ENCODE measurements around the gene TRPT1. TPM values are rescaled to one million over a fixed set of nuclear protein-coding genes. Genes with fewer than 3 reads are reported as not detected.

TRPT1 gene
- total RNA-seq, 2 donors from 2014 or later: 16.2 to 16.6 TPM

Other genes with a start within 250 kb of the TRPT1 start
- 10 to 100 TPM; 62.2 to 65.1 TPM for gene OTUB1, start 239.7 kb downstream of the TRPT1 start, total RNA-seq
- not detected for gene FLRT1, start 190.3 kb downstream of the TRPT1 start, total RNA-seq
- gene MACROD1, start 60.1 kb downstream of the TRPT1 start, total RNA-seq: 1 to 10 TPM; 3.9 to 7.5 TPM
- 10 to 100 TPM; 66.9 to 69.1 TPM for gene STIP1, start 40.0 kb downstream of the TRPT1 start, total RNA-seq
- 100 to 1,000 TPM; 151 to 182 TPM for gene FERMT3, start 19.5 kb downstream of the TRPT1 start, total RNA-seq
- gene NUDT22, start 88 bp upstream of the TRPT1 start, total RNA-seq: 10 to 100 TPM; 30.8 to 42.8 TPM
- 10 to 100 TPM; 29.0 to 35.0 TPM for gene DNAJC4, start 4.4 kb upstream of the TRPT1 start, total RNA-seq
- gene VEGFB, start 8.4 kb upstream of the TRPT1 start, total RNA-seq: 10 to 100 TPM; 44.9 to 48.3 TPM
- 10 to 100 TPM; 27.4 to 29.1 TPM for gene FKBP2, start 14.9 kb upstream of the TRPT1 start, total RNA-seq
- gene PPP1R14B, start 20.8 kb upstream of the TRPT1 start, total RNA-seq: 10 to 100 TPM; 38.7 to 48.2 TPM
- gene PLCB3, start 25.3 kb upstream of the TRPT1 start, total RNA-seq: 1 to 10 TPM; 5.9 TPM
- gene BAD, start 58.5 kb upstream of the TRPT1 start, total RNA-seq: 10 to 100 TPM; 46.3 to 47.0 TPM
- gene GPR137, start 59.7 kb upstream of the TRPT1 start, total RNA-seq: 10 to 100 TPM; 46.5 to 57.9 TPM
- gene KCNK4, start 65.1 kb upstream of the TRPT1 start, total RNA-seq: under 1 TPM in 1 of 2 donors, not detected in 1; 0.50 TPM
- gene CATSPERZ, start 74.2 kb upstream of the TRPT1 start, total RNA-seq: not detected
- 10 to 100 TPM; 25.7 to 26.6 TPM for gene ESRRA, start 79.3 kb upstream of the TRPT1 start, total RNA-seq
- 100 to 1,000 TPM in 1 of 2 donors, 10 to 100 TPM in 1; 95.4 to 110 TPM for gene TRMT112, start 91.4 kb upstream of the TRPT1 start, total RNA-seq
- gene PRDX5, start 91.9 kb upstream of the TRPT1 start, total RNA-seq: 10 to 100 TPM; 46.4 to 49.7 TPM
- gene CCDC88B, start 114.0 kb upstream of the TRPT1 start, total RNA-seq: 100 to 1,000 TPM; 111 to 153 TPM
- 10 to 100 TPM; 21.5 to 26.1 TPM for gene RPS6KA4, start 133.0 kb upstream of the TRPT1 start, total RNA-seq